Cardiac muscle cell (in vitro differentiated cells and primary cell): Measurements from ENCODE around the gene FBLN2. TPM values are rescaled to one million over a fixed set of nuclear protein-coding genes. Genes with fewer than 3 reads are reported as not detected.

ENCODE experiments used
- DNase-seq, 2 donors: peaks; one replicate each; pipeline versions ENCODE4 v3.0.0 to v3.0.0-alpha.2; 2010 to 2017; ENCODE audit warnings: low read depth in 1 of 2, low spot score in 1 of 2
- H3K27ac ChIP-seq: fragments of 200-600 bp; sonication (generic); 2 replicates; pipeline ENCODE4 v1.5.1; 2016
- H3K27me3 ChIP-seq: fragments of 200-600 bp; sonication (generic); 2 replicates; pipeline ENCODE4 v1.6.0; 2016; ENCODE audit warnings: control low read depth
- H3K36me3 ChIP-seq: fragments of 200-600 bp; sonication (generic); 2 replicates; pipeline ENCODE4 v1.5.1; 2016; ENCODE audit warnings: control low read depth
- H3K4me1 ChIP-seq: fragments of 200-600 bp; sonication (generic); 2 replicates; pipeline ENCODE4 v1.8.1; 2017; ENCODE audit warnings: low read depth, mild to moderate bottlenecking, mixed run types
- H3K4me3 ChIP-seq: fragments of 200-600 bp; sonication (generic); 2 replicates; pipeline ENCODE4 v1.5.1; 2016; ENCODE audit warnings: mild to moderate bottlenecking
- H3K9me3 ChIP-seq: fragments of 200-600 bp; sonication (generic); 2 replicates; pipeline ENCODE4 v1.5.1; 2017; ENCODE audit warnings: low read depth, mild to moderate bottlenecking, control low read depth
- CTCF ChIP-seq: IDR thresholded peaks from 2 replicates; pipeline ENCODE4 v1.5.1; 2012; ENCODE audit warnings: low read depth, mild to moderate bottlenecking, low read length
- polyA plus RNA-seq: library from polyadenylated mRNA; unstranded; fragments of >200 nt; fragmentation: Nextera tagmentation; extraction: Ambion mirVana; gene quantifications from 2 replicates; pipeline ENCODE4 v1.2.1, GENCODE V29; 2016
- total RNA-seq: library from RNA; depleted of rRNA; stranded (reverse); fragments of >200 nt; gene quantifications from 2 replicates; pipeline ENCODE4 v1.2.3, GENCODE V29; 2016

The FBLN2 gene
- total and polyA plus RNA-seq, 2 experiments from 2014 or later: 19.3 to 42.4 TPM

- DNase-seq: no peak
- Histone ChIP-seq H3K36me3 (no peaks in the 10 kb centered on the region), H3K27ac (no peak overlapping the region), H3K27me3 (no peaks in the 10 kb centered on the region), H3K9me3 (no peaks in the 10 kb centered on the region), H3K4me3 (no peak overlapping the region), H3K4me1 (peaks cover 7% of the 10 kb centered on the region)
- no peak for TF ChIP-seq CTCF
Observed at GRCh38 chr3:13628841-13629551, 80.1 kb downstream of the FBLN2 start.

DNA sequence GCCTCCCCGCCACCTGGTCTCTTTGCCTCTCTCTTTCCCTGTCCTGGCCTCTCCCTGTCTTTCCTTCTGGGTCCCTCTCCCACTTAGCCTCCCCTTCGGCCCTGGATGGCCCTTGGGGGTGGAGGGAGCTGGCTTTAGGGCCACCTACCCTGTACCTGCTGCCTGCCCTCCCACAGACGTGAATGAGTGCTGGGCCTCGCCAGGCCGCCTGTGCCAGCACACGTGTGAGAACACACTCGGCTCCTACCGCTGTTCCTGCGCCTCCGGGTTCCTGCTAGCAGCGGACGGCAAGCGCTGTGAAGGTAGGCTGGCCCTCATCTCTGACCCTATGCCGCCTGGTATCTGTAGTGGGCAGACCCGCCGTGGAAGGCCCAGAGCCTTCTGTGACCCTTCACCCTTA lies 80.7 kb downstream of the FBLN2 start:
- H3K27ac ChIP-seq: no peak overlapping the region
- DNase-seq: no peak
- H3K36me3 ChIP-seq: no peaks in the 10 kb centered on the region
- TF ChIP-seq CTCF: no peak
- H3K4me1 ChIP-seq: peaks cover 7% of the 10 kb centered on the region
- H3K9me3 ChIP-seq: no peaks in the 10 kb centered on the region
- H3K4me3 ChIP-seq: no peak overlapping the region
- no peaks in the 10 kb centered on the region for H3K27me3 ChIP-seq

GRCh38 chr3:13631256-13631655 lies 82.3 kb downstream of the FBLN2 start:
- Histone ChIP-seq H3K27me3 (no peaks in the 10 kb centered on the region), H3K27ac (no peak overlapping the region), H3K4me3 (no peak overlapping the region), H3K4me1 (peaks cover 7% of the 10 kb centered on the region), H3K9me3 (no peaks in the 10 kb centered on the region), H3K36me3 (no peaks in the 10 kb centered on the region)
- no peak for DNase-seq
- no peak for TF ChIP-seq CTCF

GRCh38 chr3:13633176-13633575 lies 84.3 kb downstream of the FBLN2 start:
- no peak for TF ChIP-seq CTCF
- H3K27ac ChIP-seq: no peak overlapping the region
- no peaks in the 10 kb centered on the region for H3K27me3 ChIP-seq
- no peaks in the 10 kb centered on the region for H3K9me3 ChIP-seq
- H3K4me1 ChIP-seq: peaks cover 24% of the 10 kb centered on the region
- no peak overlapping the region for H3K4me3 ChIP-seq
- no peaks in the 10 kb centered on the region for H3K36me3 ChIP-seq
- DNase-seq: no peak

GRCh38 chr3:13634151-13634550 lies 85.2 kb downstream of the FBLN2 start:
- Histone ChIP-seq H3K9me3 (no peaks in the 10 kb centered on the region), H3K4me1 (peaks cover 33% of the 10 kb centered on the region), H3K4me3 (no peak overlapping the region), H3K27me3 (no peaks in the 10 kb centered on the region), H3K27ac (no peak overlapping the region), H3K36me3 (no peaks in the 10 kb centered on the region)
- DNase-seq: no peak
- no peak for TF ChIP-seq CTCF
